Testis (tissue), 2 donors: Measurements from ENCODE around the gene FHIP1B.

Experiments used
- CTCF ChIP-seq, 3 experiments: fragments of 450-650 bp in 2 of 3; fragments of 200-600 bp in 1 of 3; sonication (generic) in 1 of 3; IDR thresholded peaks; one replicate each; pipeline ENCODE4 v1.5.1; 2016 to 2019; ENCODE audit warnings: antibody characterized with exemption in 3 of 3, mild to moderate bottlenecking in 2 of 3, moderate library complexity in 1 of 3
- POLR2A ChIP-seq: fragments of 450-650 bp; IDR thresholded peaks from one replicate; pipeline ENCODE4 v1.6.1; 2017; ENCODE audit warnings: antibody characterized with exemption, mild to moderate bottlenecking, moderate library complexity

GRCh38 chr11:6228520-6228919, 5.9 kb downstream of the FHIP1B start:
- no peak for TF ChIP-seq CTCF (IDR thresholded peaks at IDR 0.05)
- TF ChIP-seq POLR2A = no peak
